H9 (cell line): ENCODE results near the gene STK25. TPM values are rescaled to one million over a fixed set of nuclear protein-coding genes. Genes with fewer than 3 reads are reported as not detected.

Experiments used
- DNase-seq: peaks from one replicate; pipeline ENCODE4 v3.0.0-alpha.2; 2017
- H2AFZ ChIP-seq: one replicate; pipeline ENCODE4 v1.6.1; 2013; ENCODE audit warnings: mild to moderate bottlenecking, low read length, control low read depth, moderate library complexity
- H2AK5ac ChIP-seq: 2 replicates; pipeline ENCODE4 v1.6.1; 2013; ENCODE audit warnings: low read length, control low read depth, mixed read lengths; ENCODE audit not compliant: insufficient read length
- H2BK120ac ChIP-seq: one replicate; pipeline ENCODE4 v1.6.1; 2013; ENCODE audit warnings: low read depth, mild to moderate bottlenecking, low read length, control low read depth, inconsistent platforms; ENCODE audit not compliant: poor library complexity, severe bottlenecking
- H2BK12ac ChIP-seq: 2 replicates; pipeline ENCODE4 v1.6.1; 2013; ENCODE audit warnings: low read length, control low read depth, mixed read lengths, low read depth; ENCODE audit not compliant: insufficient read length
- H2BK15ac ChIP-seq: 2 replicates; pipeline ENCODE4 v1.6.1; 2013; ENCODE audit warnings: low read depth, low read length, control low read depth
- H2BK20ac ChIP-seq: one replicate; pipeline ENCODE4 v1.6.1; 2013; ENCODE audit warnings: low read depth, mild to moderate bottlenecking, low read length, control low read depth, inconsistent platforms; ENCODE audit not compliant: poor library complexity, severe bottlenecking
- H2BK5ac ChIP-seq: 2 replicates; pipeline ENCODE4 v1.6.1; 2013; ENCODE audit warnings: low read length, control low read depth, mixed read lengths; ENCODE audit not compliant: insufficient read length
- H3K14ac ChIP-seq: 2 replicates; pipeline ENCODE4 v1.6.1; 2013; ENCODE audit warnings: low read length, control low read depth; ENCODE audit not compliant: insufficient read depth
- H3K18ac ChIP-seq: 2 replicates; pipeline ENCODE4 v1.6.1; 2013; ENCODE audit warnings: low read depth, mild to moderate bottlenecking, mixed read lengths, low read length, control low read depth; ENCODE audit not compliant: insufficient read length
- H3K23ac ChIP-seq: 2 replicates; pipeline ENCODE4 v1.6.1; 2013; ENCODE audit warnings: low read length, control low read depth, mixed read lengths, low read depth; ENCODE audit not compliant: insufficient read length
- H3K23me2 ChIP-seq: 2 replicates; pipeline ENCODE4 v1.6.1; 2013; ENCODE audit warnings: low read depth, mild to moderate bottlenecking, mixed read lengths, low read length, control low read depth; ENCODE audit not compliant: insufficient read length, poor library complexity, severe bottlenecking
- H3K27ac ChIP-seq: 2 replicates; pipeline ENCODE4 v1.5.1; 2013; ENCODE audit warnings: low read length, control low read depth, mixed read lengths, low read depth; ENCODE audit not compliant: insufficient read length
- H3K27me3 ChIP-seq: 2 replicates; pipeline ENCODE4 v1.6.1; 2013; ENCODE audit warnings: low read length, control low read depth, inconsistent platforms; ENCODE audit not compliant: insufficient read depth
- H3K4ac ChIP-seq: 2 replicates; pipeline ENCODE4 v1.6.1; 2013; ENCODE audit warnings: low read depth, mild to moderate bottlenecking, control low read depth, inconsistent platforms, low read length, moderate library complexity
- H3K4me1 ChIP-seq: 2 replicates; pipeline ENCODE4 v1.6.1; 2013; ENCODE audit warnings: low read length, control low read depth, inconsistent platforms; ENCODE audit not compliant: insufficient read depth
- H3K4me2 ChIP-seq: 2 replicates; pipeline ENCODE4 v1.6.1; 2013; ENCODE audit warnings: low read length, control low read depth, mixed read lengths; ENCODE audit not compliant: insufficient read length, insufficient read depth
- H3K56ac ChIP-seq: 2 replicates; pipeline ENCODE4 v1.6.1; 2013; ENCODE audit warnings: low read depth, mild to moderate bottlenecking, mixed read lengths, low read length, control low read depth; ENCODE audit not compliant: insufficient read length
- H3K79me1 ChIP-seq: 2 replicates; pipeline ENCODE4 v1.6.1; 2013; ENCODE audit warnings: low read depth, mild to moderate bottlenecking, moderate library complexity, low read length, control low read depth, inconsistent platforms; ENCODE audit not compliant: insufficient read depth, poor library complexity, severe bottlenecking
- H3K79me2 ChIP-seq: 2 replicates; pipeline ENCODE4 v1.6.1; 2013; ENCODE audit warnings: low read length, control low read depth, inconsistent platforms; ENCODE audit not compliant: insufficient read depth
- H3K9ac ChIP-seq: 2 replicates; pipeline ENCODE4 v1.6.1; 2013; ENCODE audit warnings: low read length, control low read depth, mixed read lengths; ENCODE audit not compliant: insufficient read length; ENCODE audit errors: extremely low read depth
- H3K9me3 ChIP-seq: one replicate; pipeline ENCODE4 v1.6.1; 2013; ENCODE audit warnings: low read depth, low read length, inconsistent platforms; ENCODE audit not compliant: control insufficient read depth
- H3T11ph ChIP-seq: one replicate; pipeline ENCODE4 v1.6.1; 2013; ENCODE audit warnings: mild to moderate bottlenecking, low read length, control low read depth, inconsistent platforms
- H4K20me1 ChIP-seq: one replicate; pipeline ENCODE4 v1.6.1; 2013; ENCODE audit not compliant: control insufficient read depth, insufficient read length, insufficient read depth
- H4K5ac ChIP-seq: 2 replicates; pipeline ENCODE4 v1.6.1; 2013; ENCODE audit warnings: low read depth, mild to moderate bottlenecking, mixed read lengths, low read length, control low read depth; ENCODE audit not compliant: insufficient read length
- H4K8ac ChIP-seq: replicated peaks from 2 replicates; pipeline ENCODE4 v1.6.1; 2013; ENCODE audit warnings: low read length, control low read depth, mixed read lengths, low read depth; ENCODE audit not compliant: insufficient read length
- H4K91ac ChIP-seq: 2 replicates; pipeline ENCODE4 v1.6.1; 2013; ENCODE audit warnings: low read depth, mild to moderate bottlenecking, moderate library complexity, mixed read lengths, low read length, control low read depth; ENCODE audit not compliant: insufficient read length
- H3K27ac Mint-ChIP-seq, 3 experiments: 2 replicates in 2 of 3; 3 replicates in 1 of 3; pipeline ENCODE4 v1.8.0; 2020 to 2021; ENCODE audit warnings: mixed read lengths in 3 of 3, mild to moderate bottlenecking in 1 of 3, moderate library complexity in 1 of 3
- H3K27me3 Mint-ChIP-seq: 2 replicates; pipeline ENCODE4 v1.8.0; 2021; ENCODE audit warnings: low read depth, mild to moderate bottlenecking, moderate library complexity, mixed read lengths
- H3K36me3 Mint-ChIP-seq, 3 experiments: 2 replicates in 2 of 3; 3 replicates in 1 of 3; pipeline ENCODE4 v1.8.0; 2020 to 2021; ENCODE audit warnings: low read depth in 3 of 3, mixed read lengths in 3 of 3; ENCODE audit not compliant: insufficient read depth in 1 of 3
- H3K4me1 Mint-ChIP-seq, 2 experiments: 2 replicates each; pipeline ENCODE4 v1.8.0; 2020; ENCODE audit warnings: mixed read lengths in 2 of 2
- H3K4me3 Mint-ChIP-seq, 2 experiments: 2 replicates in 1 of 2; 3 replicates in 1 of 2; pipeline ENCODE4 v1.8.0; 2020 to 2021; ENCODE audit warnings: mild to moderate bottlenecking in 2 of 2, mixed read lengths in 2 of 2, moderate library complexity in 1 of 2
- H3K9me3 Mint-ChIP-seq, 2 experiments: 2 replicates in 1 of 2; 3 replicates in 1 of 2; pipeline ENCODE4 v1.8.0; 2020; ENCODE audit warnings: mild to moderate bottlenecking in 2 of 2, mixed read lengths in 2 of 2, moderate library complexity in 1 of 2
- WGBS: extraction: QIAGEN DNeasy Blood & Tissue Kit; methylation state at CpG from one replicate; pipeline ENCODE4 v1.1.7; 2013; ENCODE audit warnings: missing lambda C conversion rate, low lambda C conversion rate, mixed read lengths; ENCODE audit not compliant: insufficient read length; ENCODE audit errors: extremely low coverage; 5-methylcytosine and 5-hydroxymethylcytosine counted together
- total RNA-seq: library from RNA; stranded (reverse); gene quantifications from 2 replicates; pipeline ENCODE4 v1.2.1, GENCODE V29; 2021
- TF ChIP-seq, protein P1 (sequence below): fragments of 200-600 bp; sonication (generic); conservative IDR thresholded peaks from 3 replicates; pipeline ENCODE4 v1.8.0; 2021; ENCODE audit warnings: antibody characterized with exemption, mild to moderate bottlenecking

STK25 gene
- total RNA-seq, 1 experiment from 2014 or later, result 189 TPM

DNA sequence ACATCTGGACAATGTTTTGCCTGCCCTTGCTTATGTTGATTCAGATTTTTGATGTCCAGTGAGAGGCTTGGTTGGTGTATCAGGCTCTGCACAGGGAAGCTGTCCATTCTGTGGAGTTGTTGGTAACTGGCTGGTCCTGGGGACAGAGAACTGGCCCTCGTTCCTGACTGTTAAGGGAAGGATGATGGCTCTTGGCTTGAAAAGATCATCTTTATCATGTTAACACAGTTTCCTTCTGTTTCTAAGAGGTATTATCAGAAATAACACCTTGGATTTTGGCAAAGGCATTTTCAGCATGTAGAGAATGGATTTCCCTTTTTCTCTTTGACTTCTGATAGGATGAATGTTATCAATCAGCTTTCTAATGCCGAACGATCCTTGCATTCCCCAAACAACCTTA is 19.3 kb downstream of the STK25 start:
- no peak for DNase-seq
- H3K14ac ChIP-seq, result no peak overlapping the region
- H3K36me3 Mint-ChIP-seq, result peaks cover 0 to 13% (median 11%) of the 10 kb centered on the region in 3 experiments; a peak in 6 of 7 replicates
- H2AFZ ChIP-seq, result no peak overlapping the region
- H3K23me2 ChIP-seq, result no peaks in the 10 kb centered on the region
- H3K9me3 Mint-ChIP-seq, result no peaks in the 10 kb centered on the region
- no peak overlapping the region for H3K9ac ChIP-seq
- WGBS, result no CpG with 5 or more reads among the region's 3 CpGs
- no peak overlapping the region for H3K27ac Mint-ChIP-seq
- no peak overlapping the region for H2AK5ac ChIP-seq
- H3K4me2 ChIP-seq, result no peak overlapping the region
- peaks cover 8% of the 10 kb centered on the region for H3K27me3 Mint-ChIP-seq
- no peak overlapping the region for H3K18ac ChIP-seq
- H2BK5ac ChIP-seq, result no peak overlapping the region
- no peak overlapping the region for H4K5ac ChIP-seq
- peaks cover 5% of the 10 kb centered on the region for H4K20me1 ChIP-seq
- H3K9me3 ChIP-seq, result no peaks in the 10 kb centered on the region
- H2BK12ac ChIP-seq, result no peak overlapping the region
- no peaks in the 10 kb centered on the region for H3K79me1 ChIP-seq
- H4K8ac ChIP-seq, result no peak overlapping the region
- H3K4me3 Mint-ChIP-seq, result no peak overlapping the region
- no peak overlapping the region for H3T11ph ChIP-seq
- H3K56ac ChIP-seq, result no peak overlapping the region
- no peaks in the 10 kb centered on the region for H3K79me2 ChIP-seq
- no peak overlapping the region for H3K23ac ChIP-seq
- no peak overlapping the region for H4K91ac ChIP-seq
- TF ChIP-seq, protein P1, sequence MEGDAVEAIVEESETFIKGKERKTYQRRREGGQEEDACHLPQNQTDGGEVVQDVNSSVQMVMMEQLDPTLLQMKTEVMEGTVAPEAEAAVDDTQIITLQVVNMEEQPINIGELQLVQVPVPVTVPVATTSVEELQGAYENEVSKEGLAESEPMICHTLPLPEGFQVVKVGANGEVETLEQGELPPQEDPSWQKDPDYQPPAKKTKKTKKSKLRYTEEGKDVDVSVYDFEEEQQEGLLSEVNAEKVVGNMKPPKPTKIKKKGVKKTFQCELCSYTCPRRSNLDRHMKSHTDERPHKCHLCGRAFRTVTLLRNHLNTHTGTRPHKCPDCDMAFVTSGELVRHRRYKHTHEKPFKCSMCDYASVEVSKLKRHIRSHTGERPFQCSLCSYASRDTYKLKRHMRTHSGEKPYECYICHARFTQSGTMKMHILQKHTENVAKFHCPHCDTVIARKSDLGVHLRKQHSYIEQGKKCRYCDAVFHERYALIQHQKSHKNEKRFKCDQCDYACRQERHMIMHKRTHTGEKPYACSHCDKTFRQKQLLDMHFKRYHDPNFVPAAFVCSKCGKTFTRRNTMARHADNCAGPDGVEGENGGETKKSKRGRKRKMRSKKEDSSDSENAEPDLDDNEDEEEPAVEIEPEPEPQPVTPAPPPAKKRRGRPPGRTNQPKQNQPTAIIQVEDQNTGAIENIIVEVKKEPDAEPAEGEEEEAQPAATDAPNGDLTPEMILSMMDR, result no peak
- H2BK20ac ChIP-seq, result no peak overlapping the region
- no peak overlapping the region for H3K4ac ChIP-seq
- H2BK120ac ChIP-seq, result no peak overlapping the region
- H2BK15ac ChIP-seq, result no peak overlapping the region
- no peak overlapping the region for H3K27ac ChIP-seq
- no peaks in the 10 kb centered on the region for H3K27me3 ChIP-seq
- peaks cover 2 to 3% of the 10 kb centered on the region in 2 experiments; a peak in 2 of 4 replicates for H3K4me1 Mint-ChIP-seq
- H3K4me1 ChIP-seq, result no peaks in the 10 kb centered on the region
